Fibroblast of skin of right biceps (primary cell): ENCODE data around the gene MCFD2.

Source experiments
- DNase-seq: peaks from one replicate; pipeline ENCODE4 v3.0.0-alpha.2; 2013

MCFD2 gene

DNA sequence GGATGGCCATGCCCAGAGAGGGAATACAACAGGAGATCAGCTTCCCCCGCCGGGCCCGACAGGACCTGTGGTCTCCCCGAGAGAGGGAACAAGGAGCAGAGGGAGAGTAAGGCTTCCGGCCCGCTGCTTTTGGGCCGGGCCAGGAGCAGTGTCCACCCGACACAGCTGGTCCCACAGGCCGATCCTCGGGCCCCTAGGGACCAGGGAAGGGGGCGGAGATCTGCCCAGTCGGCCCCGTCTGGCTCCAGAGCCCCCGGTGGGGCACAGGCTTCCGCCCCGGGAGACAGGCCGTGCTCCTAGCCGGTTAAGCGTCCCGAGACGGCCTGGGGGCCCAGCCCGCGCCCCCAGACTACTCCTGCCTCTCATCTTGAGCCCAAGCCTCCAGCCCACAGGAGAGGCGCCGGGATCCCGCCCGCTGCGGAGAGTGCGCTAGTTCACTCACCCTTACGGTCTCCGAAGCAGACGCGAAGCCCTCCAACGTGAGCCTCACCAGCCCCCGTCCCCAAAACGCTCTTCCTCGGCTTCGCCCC, at the start of gene MCFD2:
TSS of gene MCFD2 (minus strand) at position 526 of the 530 bp plus-strand sequence. CDS start 6,635 bp downstream, outside the sequence.
- DNase-seq, result no peak

DNA sequence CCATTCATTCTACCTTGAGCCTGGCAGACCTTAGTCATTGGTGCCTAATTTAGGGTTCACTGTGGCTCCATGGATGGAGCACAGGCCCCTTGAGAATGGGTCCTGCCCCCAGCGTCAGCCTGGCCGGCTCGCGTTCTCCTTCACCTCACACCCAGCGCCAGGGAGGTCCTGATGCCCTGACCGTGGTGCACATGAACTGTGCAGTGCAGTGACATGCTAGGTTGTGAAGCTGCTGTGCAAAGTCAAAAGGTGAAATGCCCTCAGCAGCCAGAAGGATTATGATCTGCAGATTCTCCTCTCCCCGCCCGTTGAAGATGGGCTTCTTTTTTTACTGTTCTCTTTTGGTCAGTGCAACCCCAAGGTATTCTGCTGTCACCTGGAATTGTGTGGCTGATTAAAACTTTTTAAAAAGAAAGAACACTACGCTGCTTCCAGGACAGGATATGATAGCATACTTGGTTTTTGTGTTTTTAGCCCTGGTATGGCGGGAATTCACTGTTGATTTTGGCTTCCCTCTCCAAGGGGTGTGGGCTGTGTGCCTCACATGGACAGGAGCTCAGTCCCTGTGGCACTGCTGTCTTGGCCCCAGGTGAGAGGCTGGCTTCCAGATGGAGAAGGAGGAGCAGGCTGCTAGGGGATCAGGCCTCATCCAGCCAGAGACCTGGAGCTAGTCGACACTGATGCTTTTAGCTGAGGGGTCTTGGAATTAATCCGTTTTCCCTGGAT, 49.4 kb upstream of the MCFD2 start:
- peak; percentile 77 for DNase-seq

DNA sequence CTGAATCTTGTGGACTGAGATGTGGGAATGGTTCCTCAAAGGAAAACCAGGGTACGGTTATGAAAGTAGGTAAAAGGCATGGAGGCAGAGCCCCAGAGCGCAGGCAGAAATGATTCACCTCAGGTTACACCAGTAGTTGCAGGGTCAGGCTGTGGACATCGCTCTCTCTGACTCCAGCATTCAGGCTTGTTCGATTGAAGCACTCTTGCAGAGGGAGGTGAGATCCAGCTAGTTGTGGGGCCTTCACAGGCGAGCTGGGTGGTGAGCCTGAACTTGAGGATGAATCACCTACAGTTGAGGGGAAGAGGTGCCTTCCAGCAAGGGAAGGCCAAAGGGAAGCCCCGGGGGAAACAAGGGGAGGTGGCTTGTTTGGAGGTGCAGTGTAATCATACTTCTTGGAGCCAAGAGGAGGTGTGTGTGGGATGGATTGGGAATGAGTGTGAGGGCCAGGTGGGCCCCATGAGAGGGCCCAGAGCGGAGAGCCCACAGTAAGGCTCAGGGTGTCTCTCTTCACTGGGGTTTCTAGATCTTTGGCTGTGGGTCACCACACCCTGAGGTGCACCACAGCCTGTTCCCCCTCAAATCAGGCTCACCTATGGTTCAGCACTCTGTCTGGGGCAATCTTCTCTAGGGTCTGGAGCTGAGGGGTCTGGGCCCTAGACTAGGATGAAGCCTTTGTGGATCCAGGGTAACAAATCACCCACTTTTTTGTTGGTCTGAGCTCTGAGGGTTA, 48.5 kb upstream of the MCFD2 start:
- peak; percentile 49 for DNase-seq

DNA sequence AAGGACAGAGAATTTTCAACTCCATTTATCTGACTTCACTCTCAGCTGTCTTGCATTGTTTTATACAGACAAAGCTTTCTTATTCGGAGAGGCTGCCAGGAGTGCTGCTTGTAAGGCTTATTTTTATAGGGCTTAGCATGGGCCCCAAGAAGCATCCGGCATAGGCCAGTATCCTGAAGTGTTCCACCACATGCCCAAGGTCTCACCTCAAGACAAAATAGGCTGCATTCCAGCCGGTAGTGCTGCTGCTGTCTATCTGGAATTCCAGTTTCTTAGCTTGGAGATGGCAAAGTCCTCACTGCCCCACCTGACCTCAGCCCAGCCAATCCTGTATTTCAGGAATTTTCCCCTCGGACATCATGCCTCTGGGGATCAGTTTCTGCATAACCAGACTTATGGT, 47.6 kb upstream of the MCFD2 start:
- no peak for DNase-seq

- DNase-seq, result no peak
Measured at GRCh38 chr2:46962751-46963150, 47.1 kb upstream of the MCFD2 start.

GRCh38 chr2:46960618-46961017, 45.0 kb upstream of the MCFD2 start:
- no peak for DNase-seq

DNA sequence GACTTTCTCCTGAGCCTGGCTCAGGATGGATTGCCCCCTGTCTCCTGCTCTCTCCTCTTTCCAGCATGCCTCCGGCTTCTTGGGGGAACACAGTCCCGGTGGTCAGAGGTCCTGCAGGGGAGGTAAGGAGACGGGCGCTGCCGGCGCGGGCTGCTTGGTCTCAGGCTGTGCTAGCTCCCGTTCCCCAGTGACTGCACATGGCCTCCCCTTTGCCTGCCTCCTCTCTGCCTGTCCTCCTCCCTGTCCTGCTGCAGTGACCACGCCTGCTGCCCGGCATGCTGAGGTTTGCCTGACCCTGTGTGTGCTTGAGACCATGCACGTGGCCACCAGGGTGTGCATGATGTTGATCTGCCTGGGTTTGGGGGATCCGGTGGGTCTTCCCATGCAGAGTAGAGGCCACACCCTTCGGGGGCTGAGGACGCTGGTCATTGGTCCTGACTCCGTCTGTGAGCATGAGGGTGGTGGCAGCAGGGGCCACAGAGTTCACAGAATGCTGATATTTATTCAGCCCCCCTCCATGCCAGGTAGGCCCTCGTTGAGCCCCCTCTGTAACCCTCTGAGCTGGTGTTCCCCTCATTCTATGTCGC, 42.9 kb upstream of the MCFD2 start:
- DNase-seq, result no peak

DNA sequence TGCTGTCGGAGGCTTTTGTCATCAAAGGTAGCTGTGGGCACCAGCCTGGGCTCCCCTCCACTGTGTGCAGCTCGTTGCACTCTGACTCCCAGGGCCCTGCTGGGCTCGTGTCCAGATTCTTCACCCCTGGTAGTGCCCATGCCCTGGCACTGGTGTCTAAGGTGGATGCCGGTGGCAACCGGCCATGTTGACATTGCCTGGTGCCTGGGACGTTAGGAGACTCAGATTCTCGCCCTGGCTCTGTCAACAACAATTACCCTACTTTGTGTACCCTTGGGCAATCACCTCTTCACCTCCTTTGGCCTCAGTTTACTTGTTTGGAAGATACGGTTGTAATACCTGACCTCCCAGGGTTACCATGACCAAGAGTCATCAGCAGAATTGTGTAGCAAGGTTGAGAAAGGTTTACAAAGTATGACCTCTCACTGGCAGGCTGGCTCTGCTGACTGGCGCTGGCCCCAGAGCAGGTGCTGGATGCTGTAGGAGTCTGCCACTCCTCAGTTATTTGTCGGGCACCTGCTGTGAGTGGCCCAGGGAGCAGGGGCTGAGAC, 41.5 kb upstream of the MCFD2 start:
- DNase-seq, result no peak

- no peak for DNase-seq
Measured at GRCh38 chr2:46955764-46956163, 40.2 kb upstream of the MCFD2 start.

DNA sequence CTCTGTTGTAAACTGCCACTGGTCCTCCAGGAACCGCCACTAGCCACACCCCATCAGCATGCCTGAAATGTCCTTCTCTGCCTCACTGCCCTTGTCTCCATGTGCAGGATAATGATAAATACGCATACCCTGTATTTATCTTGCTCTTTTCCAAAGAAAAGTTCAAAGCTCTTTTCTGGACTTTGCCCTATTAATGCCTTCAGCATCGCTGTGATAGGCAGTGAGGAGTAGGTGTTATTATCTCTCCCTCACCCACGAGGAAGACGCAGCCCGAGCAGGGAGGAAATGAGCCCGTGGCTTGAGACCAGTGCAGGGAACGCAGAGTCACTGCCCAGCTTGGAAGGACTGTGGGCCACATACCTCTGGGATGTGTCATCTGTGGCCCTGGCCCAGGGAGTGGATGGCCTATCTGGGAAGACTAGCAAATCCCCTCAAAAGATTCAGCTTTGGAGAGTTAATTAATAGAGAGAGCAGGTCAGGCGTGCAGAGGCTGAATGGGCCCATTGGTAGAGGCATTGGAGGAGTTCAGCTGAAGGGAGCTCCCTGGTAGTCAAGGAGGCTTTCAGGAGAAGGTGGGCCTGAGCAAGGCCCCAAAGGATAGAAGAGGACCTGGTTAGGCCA, 39.5 kb upstream of the MCFD2 start:
- DNase-seq, result peak; percentile 92

GRCh38 chr2:46952171-46952570, 36.6 kb upstream of the MCFD2 start:
- no peak for DNase-seq

DNA sequence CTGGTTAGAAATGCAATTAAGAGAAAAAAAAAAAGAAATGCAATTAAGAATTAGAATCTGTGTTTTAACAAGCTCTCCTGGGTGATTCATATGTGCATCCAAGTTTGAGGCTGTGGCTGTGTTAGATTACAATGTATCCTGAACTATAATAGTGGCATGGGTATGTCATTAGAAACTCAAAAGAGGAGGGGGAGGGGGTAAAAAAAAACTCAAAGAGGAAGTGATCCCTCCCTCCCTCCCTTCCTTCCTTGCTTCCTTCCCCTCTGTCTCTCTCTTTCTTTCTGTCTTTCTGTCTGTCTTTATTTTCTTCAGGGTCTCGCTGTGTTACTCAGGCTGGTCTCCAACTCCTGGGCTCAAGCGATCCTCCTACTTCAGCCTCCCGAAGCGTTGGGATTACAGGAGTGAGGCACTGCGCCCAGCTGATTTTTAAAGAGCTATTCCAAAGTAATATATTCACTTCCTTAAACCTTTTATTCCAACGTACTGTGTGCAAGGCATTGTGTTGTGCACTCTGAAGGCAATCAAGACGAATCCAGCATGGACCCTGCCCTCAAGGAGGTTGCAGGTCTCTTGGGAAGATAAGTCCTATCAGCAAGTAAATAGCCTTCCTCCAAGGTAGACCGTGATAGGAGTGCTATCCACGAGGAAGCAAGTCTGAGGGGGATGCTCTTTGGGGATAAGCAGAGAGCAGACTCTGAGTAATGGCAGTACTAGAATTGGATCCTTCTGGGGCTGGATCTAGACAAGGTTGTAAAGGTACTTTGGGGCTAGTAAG, 35.9 kb upstream of the MCFD2 start:
- no peak for DNase-seq

DNA sequence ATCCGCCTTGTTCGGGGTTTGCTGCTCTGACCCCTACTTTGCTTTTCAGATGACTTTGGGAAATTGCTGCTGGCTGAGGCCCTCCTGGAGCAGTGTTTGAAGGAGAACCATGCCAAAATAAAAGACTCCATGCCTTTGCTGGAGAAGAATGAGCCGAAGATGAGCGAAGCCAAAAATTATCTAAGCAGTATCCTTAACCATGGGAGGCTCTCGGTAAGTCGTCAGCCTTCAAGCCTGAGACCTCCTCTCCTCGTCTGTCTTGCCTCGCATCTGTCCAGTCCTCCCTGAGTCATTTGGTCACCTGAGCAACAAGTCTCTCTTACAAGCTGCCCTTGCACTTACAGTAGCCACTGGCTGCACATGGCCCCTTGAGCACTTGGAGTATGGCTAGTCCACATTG, 34.7 kb upstream of the MCFD2 start:
- DNase-seq, result no peak

DNA sequence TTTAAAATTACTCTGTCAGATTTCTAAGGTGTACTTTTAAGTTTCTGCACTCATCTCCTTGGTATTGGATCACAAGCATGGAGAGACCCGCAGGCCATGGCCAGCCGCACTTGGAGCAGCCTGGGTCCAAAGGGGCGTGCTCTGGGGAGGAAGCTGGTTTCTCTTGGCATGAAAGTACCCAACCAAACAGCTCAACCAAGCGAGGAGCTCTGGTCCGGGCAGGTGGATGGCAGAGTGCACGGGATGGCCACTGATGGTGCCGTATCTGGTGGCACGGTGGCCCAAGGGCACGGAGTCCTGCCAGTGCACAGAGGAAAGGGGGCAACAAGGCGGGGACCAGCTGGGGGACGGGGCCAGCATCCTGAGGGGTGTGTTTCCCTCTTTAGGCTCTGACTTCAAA, 32.2 kb upstream of the MCFD2 start:
- DNase-seq, result no peak

DNA sequence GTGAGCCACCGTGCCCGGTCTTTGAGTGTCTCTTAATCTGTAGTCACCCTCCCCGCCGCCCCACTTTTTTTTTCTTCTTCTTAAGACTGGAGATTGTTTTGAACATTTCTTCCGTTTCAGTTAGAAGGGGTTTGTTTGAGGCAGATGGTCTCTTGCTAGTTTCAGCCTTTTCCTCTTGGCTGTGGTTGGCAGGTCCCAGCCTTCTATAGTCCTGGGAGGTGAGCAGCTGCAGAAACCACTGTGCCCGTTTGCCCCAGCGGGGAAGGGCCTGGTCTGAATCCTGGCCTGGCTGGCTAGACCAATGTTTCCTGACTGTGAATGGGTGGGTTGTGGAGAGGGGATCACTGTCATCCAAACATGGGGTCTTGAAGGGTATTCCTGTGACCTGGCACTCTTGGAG, 30.1 kb upstream of the MCFD2 start:
- no peak for DNase-seq

DNA sequence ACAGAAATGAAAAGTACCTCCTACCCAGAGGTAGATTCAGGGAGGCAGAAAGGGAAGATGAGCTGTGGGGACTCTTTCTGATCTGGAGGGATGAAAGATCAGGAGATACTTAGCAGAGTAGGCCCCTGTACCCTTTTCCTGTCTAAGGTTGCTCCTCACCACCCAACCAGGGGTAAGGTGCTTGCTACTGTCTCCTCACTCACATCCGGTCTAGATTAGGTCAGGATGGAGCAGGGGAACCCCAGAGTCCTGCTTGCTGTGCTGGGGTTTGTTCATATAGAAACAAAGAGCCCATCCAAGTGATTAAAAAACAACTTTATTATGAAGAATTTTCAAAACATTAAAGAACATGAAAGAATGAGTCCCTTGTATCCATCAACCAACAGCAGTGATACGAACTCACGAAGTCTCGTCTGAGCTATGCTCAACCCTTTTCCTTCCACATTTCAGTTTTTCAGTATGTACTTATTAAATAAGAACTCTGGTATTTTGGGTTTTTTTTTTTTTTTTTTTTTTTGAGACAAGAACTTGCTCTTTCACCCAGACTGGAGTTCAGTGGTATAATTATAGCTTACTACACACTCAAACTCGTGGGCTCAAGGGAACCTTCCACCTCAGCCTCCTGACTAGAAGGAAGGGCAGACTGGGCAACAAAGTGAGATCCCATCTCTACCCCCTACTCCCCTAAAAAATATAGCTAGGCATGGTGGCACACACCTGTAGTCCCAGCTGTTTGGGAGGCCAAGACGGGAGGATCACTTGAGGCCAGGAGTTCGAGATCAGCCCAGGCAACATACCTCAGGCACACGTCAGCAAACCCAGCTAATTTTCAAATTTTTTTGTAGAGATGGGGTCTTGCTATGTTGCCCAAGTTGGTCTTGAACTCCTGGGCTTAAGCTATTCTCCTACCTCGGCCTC, 28.5 kb upstream of the MCFD2 start:
- DNase-seq, result no peak

DNA sequence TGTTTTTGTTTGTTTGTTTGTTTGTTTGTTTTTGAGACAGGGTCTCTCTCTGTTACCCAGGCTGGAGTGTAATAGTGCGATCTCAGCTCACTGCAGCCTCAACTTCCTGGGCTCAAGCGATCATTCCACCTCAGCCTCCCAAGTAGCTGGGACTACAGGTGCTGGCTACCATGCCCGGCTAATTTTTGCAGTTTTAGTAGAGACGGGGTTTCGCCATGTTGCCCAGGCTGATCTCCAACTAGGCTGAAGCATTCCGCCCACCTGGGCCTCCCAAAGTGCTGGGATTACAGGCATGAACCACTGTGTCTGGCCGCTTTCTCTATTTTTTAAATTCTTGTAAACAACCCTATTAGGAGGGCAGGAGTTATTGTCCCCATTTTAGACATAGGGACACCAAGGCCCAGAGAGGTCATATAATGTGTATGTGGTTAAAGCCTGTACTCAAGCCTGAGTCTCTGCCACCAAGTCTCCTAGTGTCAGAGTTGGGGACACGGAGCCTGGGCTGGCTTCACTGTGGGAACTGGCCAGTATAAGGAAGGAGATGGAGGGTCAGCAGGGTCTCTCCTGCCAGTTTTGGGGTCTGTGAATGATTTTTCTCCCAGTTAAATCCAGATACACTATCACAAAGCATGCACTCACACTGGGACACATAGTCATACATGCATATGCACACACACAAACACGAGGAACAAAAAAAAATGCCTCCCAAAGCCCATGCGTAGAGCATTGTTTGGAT, 27.5 kb upstream of the MCFD2 start:
- no peak for DNase-seq

DNA sequence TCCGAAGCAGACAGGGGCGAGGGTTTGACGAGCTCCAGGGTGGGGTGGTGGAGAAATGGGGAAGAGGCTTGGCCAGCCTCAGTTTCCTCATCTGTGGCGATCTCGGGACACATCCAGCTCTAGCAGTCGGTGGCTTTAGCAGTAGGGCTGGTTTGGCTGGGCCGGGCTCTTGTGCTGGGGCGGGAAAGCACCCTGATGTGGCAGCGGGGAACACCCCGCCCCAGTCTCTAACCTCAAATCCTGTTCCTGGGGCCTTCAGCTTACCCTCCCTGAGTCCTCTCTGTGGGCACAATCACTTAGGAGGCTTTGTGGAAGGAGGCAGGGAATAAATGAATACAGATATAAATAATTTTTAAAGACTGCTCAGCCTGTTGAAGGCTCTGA, 26.5 kb upstream of the MCFD2 start:
- DNase-seq, result peak; percentile 16

DNA sequence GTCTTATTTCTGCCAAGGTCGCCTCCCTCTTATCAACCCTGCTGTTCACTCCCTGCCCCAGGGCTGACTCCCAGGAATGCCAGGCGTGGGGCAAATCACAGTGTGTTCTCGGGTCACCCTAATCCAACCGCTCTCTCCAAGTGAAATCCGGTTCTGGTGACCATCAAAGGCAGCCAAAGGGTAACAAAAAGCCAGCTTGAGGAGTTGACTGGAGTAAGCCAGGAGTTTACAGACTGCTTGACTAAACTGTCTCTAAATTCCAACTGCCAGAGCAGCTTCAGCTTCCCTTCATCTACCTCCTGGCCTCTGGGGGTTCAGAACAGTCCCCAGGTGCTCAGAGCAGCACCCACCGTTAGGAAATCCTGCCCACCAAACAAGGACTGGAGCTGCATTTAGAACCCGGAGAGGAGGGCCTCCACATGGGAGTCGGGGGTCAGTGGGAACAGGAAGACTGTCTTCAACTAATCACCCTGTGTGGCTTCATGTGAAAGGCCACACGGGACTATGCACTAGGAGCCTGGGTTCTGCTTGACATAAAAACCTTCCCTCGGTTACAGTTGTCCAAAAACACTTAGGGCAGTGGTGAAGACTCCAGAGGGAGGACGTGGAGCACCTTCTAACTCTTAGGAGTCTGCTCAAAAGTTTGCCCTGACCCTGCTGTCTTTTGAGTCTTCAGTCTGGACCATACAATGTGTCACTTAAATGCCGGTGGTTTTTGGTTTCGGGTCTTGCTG, 24.2 kb upstream of the MCFD2 start:
- DNase-seq, result no peak

GRCh38 chr2:46937471-46937901, 21.9 kb upstream of the MCFD2 start:
- no peak for DNase-seq
